ENCODE data around the gene SEZ6. TPM values are rescaled to one million over a fixed set of nuclear protein-coding genes. Genes with fewer than 3 reads are reported as not detected.

The SEZ6 gene
- total RNA-seq, 2 donors from 2014 or later, result 0.37 TPM; not detected in 1

- no peaks in the 10 kb centered on the region for H3K4me1 ChIP-seq
- no peak for TF ChIP-seq CTCF (IDR thresholded peaks at IDR 0.05)
- H3K36me3 ChIP-seq, result no peaks in the 10 kb centered on the region
- H3K9ac ChIP-seq (ENCODE audit: low read depth in 2 of 2, low read length in 2 of 2), result peak overlapping the region in 1 of 2 donors; percentile 23
- H3K4me3 ChIP-seq, result no peak overlapping the region
- no peak overlapping the region for H3K27ac ChIP-seq
- H3K27me3 ChIP-seq, result no peaks in the 10 kb centered on the region
- no peaks in the 10 kb centered on the region for H3K9me3 ChIP-seq
- intact Hi-C loops (cut with DNase I), result no loop called here
- no peak for DNase-seq
Measured at GRCh38 chr17:28944862-28945741, 60.7 kb downstream of the SEZ6 start.

DNA sequence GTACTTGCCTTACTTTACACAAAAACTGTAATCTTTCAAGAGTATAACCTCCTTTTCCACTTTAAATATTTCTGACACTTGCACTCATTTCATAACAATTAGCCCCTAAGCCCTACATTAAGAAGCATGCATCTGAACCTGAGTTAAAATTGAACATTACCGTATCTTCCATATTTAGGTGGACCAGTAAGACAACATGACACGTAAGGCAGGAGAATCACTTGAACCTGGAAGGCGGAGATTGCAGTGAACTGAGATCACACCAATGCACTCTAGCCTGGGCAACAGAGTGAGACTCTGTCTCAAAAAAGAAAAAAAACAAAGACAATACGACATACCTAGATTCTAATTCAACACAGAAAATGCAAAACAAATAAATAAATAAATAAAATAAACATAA is 61.5 kb downstream of the SEZ6 start:
- no peaks in the 10 kb centered on the region for H3K4me1 ChIP-seq

DNA sequence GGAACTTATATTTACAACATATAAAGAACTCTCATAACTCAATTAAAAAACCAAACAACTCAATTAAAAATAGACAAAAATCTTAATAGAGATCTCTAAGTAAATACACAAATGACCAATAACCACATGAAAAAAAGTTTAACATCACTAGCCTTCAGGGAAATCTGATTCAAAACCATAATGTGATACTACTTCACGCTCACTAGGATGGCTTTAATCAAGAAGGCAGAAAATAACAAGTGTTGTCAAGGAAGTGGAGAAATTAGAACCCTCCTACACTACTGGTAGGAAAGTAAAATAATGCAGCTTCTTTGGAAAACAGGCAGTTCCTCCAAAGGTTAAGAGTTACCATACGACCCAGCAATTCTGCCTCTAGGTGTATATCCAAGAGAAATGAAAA is 62.9 kb downstream of the SEZ6 start:
- Histone ChIP-seq H3K27ac (no peak overlapping the region), H3K27me3 (no peaks in the 10 kb centered on the region), H3K36me3 (no peaks in the 10 kb centered on the region), H3K9me3 (no peaks in the 10 kb centered on the region), H3K4me1 (no peaks in the 10 kb centered on the region), H3K4me3 (no peak overlapping the region), H3K9ac (ENCODE audit: low read depth in 2 of 2, low read length in 2 of 2) (no peak overlapping the region)
- no peak for TF ChIP-seq CTCF (IDR thresholded peaks at IDR 0.05)
- intact Hi-C loops (cut with DNase I), result no loop called here
- DNase-seq, result no peak

More for the DNA sequence above, 61.5 kb downstream of the SEZ6 start:
- DNase-seq, result no peak
- H3K4me3 ChIP-seq, result no peak overlapping the region
- H3K27me3 ChIP-seq, result no peaks in the 10 kb centered on the region
- no peak for TF ChIP-seq CTCF (IDR thresholded peaks at IDR 0.05)
- H3K9me3 ChIP-seq, result no peaks in the 10 kb centered on the region
- no peak overlapping the region for H3K27ac ChIP-seq
- intact Hi-C loops (cut with DNase I), result no loop called here
- H3K36me3 ChIP-seq, result no peaks in the 10 kb centered on the region
- no peak overlapping the region for H3K9ac ChIP-seq (ENCODE audit: low read depth in 2 of 2, low read length in 2 of 2)

GRCh38 chr17:28941251-28941650 is 64.6 kb downstream of the SEZ6 start:
- no peaks in the 10 kb centered on the region for H3K36me3 ChIP-seq
- intact Hi-C loops (cut with DNase I), result no loop called here
- H3K27ac ChIP-seq, result no peak overlapping the region
- no peak overlapping the region for H3K9ac ChIP-seq (ENCODE audit: low read depth in 2 of 2, low read length in 2 of 2)
- TF ChIP-seq CTCF (IDR thresholded peaks at IDR 0.05), result no peak
- no peak for DNase-seq
- H3K4me3 ChIP-seq, result no peak overlapping the region
- no peaks in the 10 kb centered on the region for H3K9me3 ChIP-seq
- no peaks in the 10 kb centered on the region for H3K4me1 ChIP-seq
- no peaks in the 10 kb centered on the region for H3K27me3 ChIP-seq

GRCh38 chr17:28940675-28941074 is 65.2 kb downstream of the SEZ6 start:
- DNase-seq, result no peak
- H3K9ac ChIP-seq (ENCODE audit: low read depth in 2 of 2, low read length in 2 of 2), result no peak overlapping the region
- no peak for TF ChIP-seq CTCF (IDR thresholded peaks at IDR 0.05)
- no peak overlapping the region for H3K27ac ChIP-seq
- intact Hi-C loops (cut with DNase I), result no loop called here
- no peak overlapping the region for H3K4me3 ChIP-seq
- no peaks in the 10 kb centered on the region for H3K9me3 ChIP-seq
- H3K4me1 ChIP-seq, result no peaks in the 10 kb centered on the region
- no peaks in the 10 kb centered on the region for H3K36me3 ChIP-seq
- H3K27me3 ChIP-seq, result no peaks in the 10 kb centered on the region
